NB4 (cell line): ENCODE measurements around the gene RNF182.

ENCODE experiments used
- POLR2A ChIP-seq: IDR thresholded peaks from 2 replicates; pipeline ENCODE4 v1.6.1; 2011; ENCODE audit warnings: mild to moderate bottlenecking; ENCODE audit not compliant: insufficient read length; ENCODE audit errors: extremely low read depth
- TF ChIP-seq, protein P1 (sequence below): IDR thresholded peaks from one replicate; pipeline ENCODE4 v1.5.1; 2012; ENCODE audit warnings: low read depth, low read length
- TF ChIP-seq, protein P2 (sequence below): IDR thresholded peaks from 2 replicates; pipeline ENCODE4 v1.6.1; 2011; ENCODE audit warnings: low read depth, low read length

DNA sequence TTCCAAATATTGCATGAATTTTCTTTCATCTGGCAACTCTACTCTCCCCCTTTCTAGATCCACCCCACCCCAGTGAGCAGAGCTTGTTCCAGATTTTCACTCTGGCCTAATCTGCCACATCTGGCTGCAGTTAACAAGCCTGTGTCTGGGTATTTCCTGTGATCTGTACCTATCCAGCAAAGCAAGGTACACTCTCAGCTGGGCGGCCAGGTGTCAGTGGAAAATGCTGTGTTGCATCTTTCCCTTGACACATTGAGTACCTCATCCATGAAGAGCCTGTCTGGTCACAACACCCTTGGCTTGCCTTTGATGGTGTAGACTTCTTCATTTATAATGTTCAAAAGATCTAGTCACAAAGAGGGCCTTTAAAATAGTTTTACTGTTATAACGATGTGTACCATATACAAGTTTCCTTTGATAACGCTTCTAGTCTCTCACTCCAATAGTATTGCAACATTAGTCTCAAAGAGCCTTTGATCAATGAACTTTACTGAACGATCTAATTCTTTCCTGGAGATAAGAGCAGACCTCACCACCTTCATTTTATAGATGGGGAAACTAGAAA is 6.0 kb upstream of the RNF182 start:
- TF ChIP-seq POLR2A: no peak
- TF ChIP-seq, protein P1, sequence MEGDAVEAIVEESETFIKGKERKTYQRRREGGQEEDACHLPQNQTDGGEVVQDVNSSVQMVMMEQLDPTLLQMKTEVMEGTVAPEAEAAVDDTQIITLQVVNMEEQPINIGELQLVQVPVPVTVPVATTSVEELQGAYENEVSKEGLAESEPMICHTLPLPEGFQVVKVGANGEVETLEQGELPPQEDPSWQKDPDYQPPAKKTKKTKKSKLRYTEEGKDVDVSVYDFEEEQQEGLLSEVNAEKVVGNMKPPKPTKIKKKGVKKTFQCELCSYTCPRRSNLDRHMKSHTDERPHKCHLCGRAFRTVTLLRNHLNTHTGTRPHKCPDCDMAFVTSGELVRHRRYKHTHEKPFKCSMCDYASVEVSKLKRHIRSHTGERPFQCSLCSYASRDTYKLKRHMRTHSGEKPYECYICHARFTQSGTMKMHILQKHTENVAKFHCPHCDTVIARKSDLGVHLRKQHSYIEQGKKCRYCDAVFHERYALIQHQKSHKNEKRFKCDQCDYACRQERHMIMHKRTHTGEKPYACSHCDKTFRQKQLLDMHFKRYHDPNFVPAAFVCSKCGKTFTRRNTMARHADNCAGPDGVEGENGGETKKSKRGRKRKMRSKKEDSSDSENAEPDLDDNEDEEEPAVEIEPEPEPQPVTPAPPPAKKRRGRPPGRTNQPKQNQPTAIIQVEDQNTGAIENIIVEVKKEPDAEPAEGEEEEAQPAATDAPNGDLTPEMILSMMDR: no peak
- TF ChIP-seq, protein P2, sequence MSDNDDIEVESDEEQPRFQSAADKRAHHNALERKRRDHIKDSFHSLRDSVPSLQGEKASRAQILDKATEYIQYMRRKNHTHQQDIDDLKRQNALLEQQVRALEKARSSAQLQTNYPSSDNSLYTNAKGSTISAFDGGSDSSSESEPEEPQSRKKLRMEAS: no peak
